ENCODE measurements around the gene APP. TPM values are rescaled to one million over a fixed set of nuclear protein-coding genes. Genes with fewer than 3 reads are reported as not detected.

The APP gene
- total RNA-seq, 1 donor = 373 TPM

GRCh38 chr21:25910809-25911208 is 259.8 kb downstream of the APP start:
- Histone ChIP-seq H3K4me1 (ENCODE audit: insufficient read depth, low read length) (no peaks in the 10 kb centered on the region), H3K4me2 (ENCODE audit: insufficient read depth, low read length) (no peak overlapping the region), H3K9me3 (ENCODE audit: low read depth, low read length) (no peaks in the 10 kb centered on the region), H4K20me1 (ENCODE audit: insufficient read depth, low read length) (no peaks in the 10 kb centered on the region), H2AFZ (ENCODE audit: low read length) (no peak overlapping the region), H3K4me3 (ENCODE audit: insufficient read depth, low read length) (no peak overlapping the region), H3K36me3 (ENCODE audit: insufficient read depth, low read length) (peaks cover under 1% of the 10 kb centered on the region), H3K27ac (ENCODE audit: low read depth, low read length) (no peak overlapping the region), H3K27me3 (ENCODE audit: insufficient read depth, low read length) (no peaks in the 10 kb centered on the region), H3K79me2 (ENCODE audit: insufficient read depth, low read length) (no peaks in the 10 kb centered on the region)
- no peak for DNase-seq (ENCODE audit: insufficient read length, low spot score, missing footprints)
- no peak for TF ChIP-seq CTCF (IDR thresholded peaks at IDR 0.05; ENCODE audit: extremely low read depth, low read depth, low read length)

- no peaks in the 10 kb centered on the region for H3K79me2 ChIP-seq (ENCODE audit: insufficient read depth, low read length)
- no peaks in the 10 kb centered on the region for H3K4me1 ChIP-seq (ENCODE audit: insufficient read depth, low read length)
- H3K27ac ChIP-seq (ENCODE audit: low read depth, low read length) = no peak overlapping the region
- TF ChIP-seq CTCF (IDR thresholded peaks at IDR 0.05; ENCODE audit: extremely low read depth, low read depth, low read length) = no peak
- H3K9me3 ChIP-seq (ENCODE audit: low read depth, low read length) = no peaks in the 10 kb centered on the region
- H3K4me3 ChIP-seq (ENCODE audit: insufficient read depth, low read length) = no peak overlapping the region
- H4K20me1 ChIP-seq (ENCODE audit: insufficient read depth, low read length) = no peaks in the 10 kb centered on the region
- no peak overlapping the region for H3K4me2 ChIP-seq (ENCODE audit: insufficient read depth, low read length)
- H3K36me3 ChIP-seq (ENCODE audit: insufficient read depth, low read length) = peaks cover 7% of the 10 kb centered on the region
- no peaks in the 10 kb centered on the region for H3K27me3 ChIP-seq (ENCODE audit: insufficient read depth, low read length)
- no peak overlapping the region for H2AFZ ChIP-seq (ENCODE audit: low read length)
- DNase-seq (ENCODE audit: insufficient read length, low spot score, missing footprints) = no peak
Measured at GRCh38 chr21:25909341-25909740, 261.2 kb downstream of the APP start.

GRCh38 chr21:25908495-25908894 is 262.1 kb downstream of the APP start:
- Histone ChIP-seq H3K79me2 (ENCODE audit: insufficient read depth, low read length) (no peaks in the 10 kb centered on the region), H3K27me3 (ENCODE audit: insufficient read depth, low read length) (no peaks in the 10 kb centered on the region), H3K4me2 (ENCODE audit: insufficient read depth, low read length) (no peak overlapping the region), H4K20me1 (ENCODE audit: insufficient read depth, low read length) (no peaks in the 10 kb centered on the region), H3K4me1 (ENCODE audit: insufficient read depth, low read length) (no peaks in the 10 kb centered on the region), H3K36me3 (ENCODE audit: insufficient read depth, low read length) (peaks cover 15% of the 10 kb centered on the region), H2AFZ (ENCODE audit: low read length) (no peak overlapping the region), H3K4me3 (ENCODE audit: insufficient read depth, low read length) (no peak overlapping the region), H3K9me3 (ENCODE audit: low read depth, low read length) (no peaks in the 10 kb centered on the region), H3K27ac (ENCODE audit: low read depth, low read length) (no peak overlapping the region)
- TF ChIP-seq CTCF (IDR thresholded peaks at IDR 0.05; ENCODE audit: extremely low read depth, low read depth, low read length) = no peak
- no peak for DNase-seq (ENCODE audit: insufficient read length, low spot score, missing footprints)

GRCh38 chr21:25907573-25908275 is 262.8 kb downstream of the APP start:
- Histone ChIP-seq H3K36me3 (ENCODE audit: insufficient read depth, low read length) (peaks cover 16% of the 10 kb centered on the region), H3K79me2 (ENCODE audit: insufficient read depth, low read length) (no peaks in the 10 kb centered on the region), H3K27ac (ENCODE audit: low read depth, low read length) (no peak overlapping the region), H4K20me1 (ENCODE audit: insufficient read depth, low read length) (no peaks in the 10 kb centered on the region), H3K9me3 (ENCODE audit: low read depth, low read length) (no peaks in the 10 kb centered on the region), H3K4me2 (ENCODE audit: insufficient read depth, low read length) (no peak overlapping the region), H3K27me3 (ENCODE audit: insufficient read depth, low read length) (no peaks in the 10 kb centered on the region), H2AFZ (ENCODE audit: low read length) (no peak overlapping the region), H3K4me3 (ENCODE audit: insufficient read depth, low read length) (no peak overlapping the region), H3K4me1 (ENCODE audit: insufficient read depth, low read length) (no peaks in the 10 kb centered on the region)
- DNase-seq (ENCODE audit: insufficient read length, low spot score, missing footprints) = no peak
- TF ChIP-seq CTCF (IDR thresholded peaks at IDR 0.05; ENCODE audit: extremely low read depth, low read depth, low read length) = no peak

All from osteoblast (primary cell).